Suprapubic skin (tissue), 4 donors: Measurements from ENCODE around the gene RAD51D. TPM values are rescaled to one million over a fixed set of nuclear protein-coding genes. Genes with fewer than 3 reads are reported as not detected.

Experiments used
- DNase-seq, 2 donors: peaks; one replicate each; pipeline ENCODE4 v3.0.0-alpha.2; 2019; ENCODE audit warnings: low spot score in 2 of 2
- H3K27ac ChIP-seq: fragments of 200-600 bp; sonication (generic); one replicate; pipeline ENCODE4 v1.5.1; 2019
- H3K27me3 ChIP-seq: fragments of 200-600 bp; sonication (generic); one replicate; pipeline ENCODE4 v1.5.1; 2019
- H3K36me3 ChIP-seq: fragments of 200-600 bp; sonication (generic); one replicate; pipeline ENCODE4 v1.5.1; 2019
- H3K4me1 ChIP-seq: fragments of 200-600 bp; sonication (generic); one replicate; pipeline ENCODE4 v1.5.1; 2019
- H3K4me3 ChIP-seq: fragments of 200-600 bp; sonication (generic); one replicate; pipeline ENCODE4 v1.5.1; 2019; ENCODE audit warnings: mild to moderate bottlenecking
- H3K9me3 ChIP-seq: fragments of 200-600 bp; sonication (generic); one replicate; pipeline ENCODE4 v1.5.1; 2019
- EP300 ChIP-seq: sonication (generic); formaldehyde crosslinking; IDR thresholded peaks from one replicate; pipeline ENCODE4 v1.6.1; 2017; ENCODE audit warnings: antibody characterized with exemption
- POLR2A ChIP-seq, 2 donors: fragments of 450-650 bp; IDR thresholded peaks; one replicate each; pipeline ENCODE4 v1.6.1; 2017; ENCODE audit warnings: antibody characterized with exemption in 2 of 2, mild to moderate bottlenecking in 2 of 2, moderate library complexity in 2 of 2
- POLR2AphosphoS5 ChIP-seq, 3 donors: sonication (generic); formaldehyde crosslinking; IDR thresholded peaks; one replicate each; pipeline ENCODE4 v1.6.1; 2017; ENCODE audit warnings: antibody characterized with exemption in 3 of 3
- WGBS: methylation state at CpG from one replicate; pipeline ENCODE4 v1.1.5; 2018; 5-methylcytosine and 5-hydroxymethylcytosine counted together
- total RNA-seq, 4 donors: library from RNA; depleted of rRNA; stranded (reverse); fragments of >200 nt; gene quantifications; one replicate each; pipeline ENCODE4 v1.1.0, GENCODE V29; 2016
- TF ChIP-seq, protein P1 (sequence below), 2 donors: fragments of 200-600 bp in 1 of 2; fragments of 450-650 bp in 1 of 2; sonication (generic) in 1 of 2; IDR thresholded peaks; one replicate each; pipeline ENCODE4 v1.5.1; 2016 to 2019; ENCODE audit warnings: antibody characterized with exemption in 2 of 2, mild to moderate bottlenecking in 1 of 2, moderate library complexity in 1 of 2

The RAD51D gene
- total RNA-seq, 4 donors from 2014 or later: 3.2 to 7.7 (median 6.4) TPM

DNA sequence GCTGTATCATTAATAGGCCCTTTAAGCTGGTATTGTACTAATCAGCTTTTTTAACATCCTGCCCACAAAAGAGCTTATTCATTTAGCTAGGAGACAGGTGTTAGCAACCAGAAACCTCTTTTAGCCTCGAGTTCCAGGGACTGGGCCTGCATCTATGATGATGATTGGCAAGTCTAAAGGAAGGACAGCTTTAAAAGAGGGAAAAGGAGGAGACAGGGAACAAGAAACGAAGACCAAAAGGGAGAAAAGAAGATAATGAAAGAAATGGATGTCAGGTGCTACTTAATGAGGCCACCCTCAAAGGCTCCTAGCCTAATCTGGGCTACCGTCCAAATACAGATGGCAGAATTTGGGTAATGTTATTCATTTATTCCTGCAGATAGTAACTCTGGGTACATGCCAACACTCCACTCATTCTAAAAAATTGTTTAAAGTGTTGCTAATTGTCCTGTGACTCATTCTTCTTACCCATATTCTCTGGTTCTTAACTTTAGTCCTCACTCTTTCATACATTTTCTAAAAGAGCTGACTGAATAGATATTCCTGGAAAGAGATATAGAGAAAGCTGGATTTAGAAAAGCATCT is 37.5 kb downstream of the RAD51D start:
- no peak for DNase-seq
- no peak overlapping the region for H3K4me3 ChIP-seq
- TF ChIP-seq POLR2AphosphoS5 (IDR thresholded peaks at IDR 0.05) (no peak), EP300 (no peak)
- TF ChIP-seq, protein P1, sequence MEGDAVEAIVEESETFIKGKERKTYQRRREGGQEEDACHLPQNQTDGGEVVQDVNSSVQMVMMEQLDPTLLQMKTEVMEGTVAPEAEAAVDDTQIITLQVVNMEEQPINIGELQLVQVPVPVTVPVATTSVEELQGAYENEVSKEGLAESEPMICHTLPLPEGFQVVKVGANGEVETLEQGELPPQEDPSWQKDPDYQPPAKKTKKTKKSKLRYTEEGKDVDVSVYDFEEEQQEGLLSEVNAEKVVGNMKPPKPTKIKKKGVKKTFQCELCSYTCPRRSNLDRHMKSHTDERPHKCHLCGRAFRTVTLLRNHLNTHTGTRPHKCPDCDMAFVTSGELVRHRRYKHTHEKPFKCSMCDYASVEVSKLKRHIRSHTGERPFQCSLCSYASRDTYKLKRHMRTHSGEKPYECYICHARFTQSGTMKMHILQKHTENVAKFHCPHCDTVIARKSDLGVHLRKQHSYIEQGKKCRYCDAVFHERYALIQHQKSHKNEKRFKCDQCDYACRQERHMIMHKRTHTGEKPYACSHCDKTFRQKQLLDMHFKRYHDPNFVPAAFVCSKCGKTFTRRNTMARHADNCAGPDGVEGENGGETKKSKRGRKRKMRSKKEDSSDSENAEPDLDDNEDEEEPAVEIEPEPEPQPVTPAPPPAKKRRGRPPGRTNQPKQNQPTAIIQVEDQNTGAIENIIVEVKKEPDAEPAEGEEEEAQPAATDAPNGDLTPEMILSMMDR (IDR thresholded peaks at IDR 0.05): no peak

DNA sequence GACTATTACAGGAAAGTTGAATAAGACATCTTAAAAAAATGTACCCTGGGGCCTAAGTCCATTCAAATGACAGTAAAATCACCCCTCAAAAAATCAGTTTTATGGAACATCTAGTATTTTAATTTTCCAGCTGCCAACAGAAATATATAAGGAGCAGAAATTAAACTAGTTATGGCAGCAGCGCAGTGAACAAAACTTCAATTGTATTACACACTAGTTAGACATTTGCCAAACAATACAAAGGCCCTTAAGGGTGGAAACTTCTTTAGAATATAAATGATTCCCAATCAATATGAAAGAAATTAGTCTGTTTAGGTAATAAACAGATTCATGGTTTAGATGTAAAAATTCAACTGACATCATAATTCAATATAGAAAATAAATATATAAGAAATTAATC is 38.0 kb downstream of the RAD51D start:
- no peak for TF ChIP-seq POLR2A (IDR thresholded peaks at IDR 0.05)
- TF ChIP-seq, protein P1 (IDR thresholded peaks at IDR 0.05): no peak
- no peak for TF ChIP-seq POLR2AphosphoS5 (IDR thresholded peaks at IDR 0.05)
- TF ChIP-seq EP300: no peak
- 84% methylated on average over 1 of the region's 1 CpG for WGBS

More for the DNA sequence above, 37.5 kb downstream of the RAD51D start:
- Histone ChIP-seq H3K27me3 (no peaks in the 10 kb centered on the region), H3K4me1 (peaks cover 19% of the 10 kb centered on the region), H3K9me3 (no peaks in the 10 kb centered on the region), H3K36me3 (no peaks in the 10 kb centered on the region), H3K27ac (no peak overlapping the region)
- WGBS: 43% methylated on average over 3 of the region's 3 CpGs

DNA sequence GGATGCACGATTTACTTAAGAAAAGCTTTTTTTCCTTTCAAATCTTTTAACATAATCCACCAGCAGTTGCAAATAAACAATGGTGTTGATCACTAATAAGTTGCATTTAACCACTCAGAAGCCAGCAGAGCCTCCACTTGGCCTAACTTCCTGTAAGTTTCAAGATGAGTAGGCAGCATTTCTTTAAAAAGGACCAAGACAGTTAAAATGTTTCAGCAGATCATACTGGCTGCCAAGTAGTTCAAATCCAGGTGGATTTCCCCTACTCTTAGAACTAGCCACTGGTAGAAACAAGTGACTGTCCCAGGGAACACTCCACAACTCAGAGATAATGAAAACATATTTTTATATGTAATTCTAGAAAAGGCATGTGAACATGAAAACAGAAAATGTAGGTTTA is 39.1 kb downstream of the RAD51D start:
- Histone ChIP-seq H3K4me1 (peaks cover 8% of the 10 kb centered on the region), H3K27me3 (no peaks in the 10 kb centered on the region), H3K36me3 (no peaks in the 10 kb centered on the region), H3K9me3 (no peaks in the 10 kb centered on the region), H3K4me3 (no peak overlapping the region), H3K27ac (no peak overlapping the region)
- no peak for DNase-seq
- no peak for TF ChIP-seq POLR2AphosphoS5 (IDR thresholded peaks at IDR 0.05)
- TF ChIP-seq, protein P1 (IDR thresholded peaks at IDR 0.05): no peak
- TF ChIP-seq EP300: no peak
- TF ChIP-seq POLR2A (IDR thresholded peaks at IDR 0.05): no peak
- 60% methylated on average over 1 of the region's 1 CpG for WGBS

More for the DNA sequence above, 38.0 kb downstream of the RAD51D start:
- H3K27me3 ChIP-seq: no peaks in the 10 kb centered on the region
- no peaks in the 10 kb centered on the region for H3K36me3 ChIP-seq
- DNase-seq: no peak
- no peak overlapping the region for H3K4me3 ChIP-seq
- peaks cover 14% of the 10 kb centered on the region for H3K4me1 ChIP-seq
- no peak overlapping the region for H3K27ac ChIP-seq
- H3K9me3 ChIP-seq: no peaks in the 10 kb centered on the region

DNA sequence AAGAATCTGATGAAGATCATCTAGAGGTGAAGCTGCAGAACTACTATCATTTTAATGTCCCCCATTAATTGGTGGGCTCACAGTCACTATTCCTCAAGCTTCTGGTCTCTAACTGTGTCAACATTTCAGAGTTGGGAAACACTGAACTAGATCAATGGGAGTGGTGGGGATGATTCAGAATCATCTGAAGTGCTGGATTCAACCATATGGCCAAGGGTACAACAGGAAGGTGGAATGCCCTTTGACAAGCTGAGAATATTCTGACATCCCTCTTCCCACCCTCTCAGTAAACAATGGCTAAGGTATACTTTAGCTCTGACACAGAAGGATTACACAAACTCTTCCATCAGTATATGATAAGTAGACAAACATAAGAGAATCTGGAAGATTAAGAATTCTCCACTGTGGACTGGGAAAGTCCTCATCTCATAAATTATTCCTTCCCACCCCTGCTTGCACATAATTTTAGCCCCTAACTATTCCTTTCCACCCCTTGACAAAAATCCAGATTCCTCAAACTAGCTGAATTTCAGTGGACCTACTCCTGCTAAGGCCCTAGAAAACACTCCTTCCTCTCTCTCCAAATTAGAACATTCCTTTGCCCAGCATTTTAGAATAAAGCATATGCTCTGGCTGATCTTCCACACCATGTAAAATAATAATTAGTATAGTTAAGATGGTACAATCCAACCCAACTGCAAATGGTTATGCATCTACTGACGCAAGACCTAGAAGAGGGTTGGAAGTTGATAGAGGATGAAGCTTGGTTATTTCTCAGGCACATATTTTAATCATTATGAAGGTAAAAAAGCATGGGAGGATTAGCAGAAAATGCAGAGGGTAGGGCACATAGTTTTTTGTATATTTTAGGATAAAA is 39.9 kb downstream of the RAD51D start:
- 96% methylated on average over 1 of the region's 1 CpG for WGBS
- Histone ChIP-seq H3K4me1 (peaks cover 8% of the 10 kb centered on the region), H3K4me3 (no peak overlapping the region), H3K27ac (no peak overlapping the region), H3K27me3 (no peaks in the 10 kb centered on the region), H3K36me3 (no peaks in the 10 kb centered on the region), H3K9me3 (no peaks in the 10 kb centered on the region)
- no peak for DNase-seq
- no peak for TF ChIP-seq POLR2A (IDR thresholded peaks at IDR 0.05)
- TF ChIP-seq POLR2AphosphoS5 (IDR thresholded peaks at IDR 0.05): no peak
- TF ChIP-seq EP300: no peak
- TF ChIP-seq, protein P1 (IDR thresholded peaks at IDR 0.05): no peak

DNA sequence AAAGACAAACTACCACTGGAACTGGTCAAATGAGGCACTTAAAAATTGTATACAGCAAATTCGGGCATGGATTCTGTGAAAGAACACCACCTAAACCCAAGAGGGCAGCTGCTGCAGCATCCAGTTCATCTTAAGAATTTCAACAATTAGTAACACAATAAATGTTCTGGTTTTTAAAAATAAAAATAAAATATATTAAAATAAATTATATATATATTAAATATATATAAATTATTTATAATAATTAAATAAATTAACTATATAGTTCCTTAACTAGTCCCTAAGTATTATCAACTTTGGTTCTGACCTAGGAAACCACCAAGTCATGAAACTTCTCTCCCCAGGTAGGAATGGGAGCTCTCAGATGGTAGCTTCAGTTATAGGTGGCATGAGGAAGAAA is 42.8 kb downstream of the RAD51D start:
- 90% methylated on average over 1 of the region's 1 CpG for WGBS
- H3K27me3 ChIP-seq: no peaks in the 10 kb centered on the region
- TF ChIP-seq POLR2A (IDR thresholded peaks at IDR 0.05): no peak
- TF ChIP-seq EP300: no peak
- TF ChIP-seq, protein P1 (IDR thresholded peaks at IDR 0.05): no peak
- no peak for TF ChIP-seq POLR2AphosphoS5 (IDR thresholded peaks at IDR 0.05)
- H3K4me1 ChIP-seq: peaks cover under 1% of the 10 kb centered on the region
- no peak overlapping the region for H3K27ac ChIP-seq
- no peaks in the 10 kb centered on the region for H3K9me3 ChIP-seq
- no peaks in the 10 kb centered on the region for H3K36me3 ChIP-seq
- DNase-seq: no peak
- no peak overlapping the region for H3K4me3 ChIP-seq
